ENCODE measurements around the gene SOX6. TPM values are rescaled to one million over a fixed set of nuclear protein-coding genes. Genes with fewer than 3 reads are reported as not detected.

The SOX6 gene
- total RNA-seq, 1 donor from 2014 or later = 34.6 TPM

- no peak for DNase-seq (ENCODE audit: low spot score)
- intact Hi-C loops (cut with DNase I) = loop anchor here (2.0 to 10.0 kb wide), 2 partner anchors 57 to 315 kb away; no protein-coding TSS in a partner anchor
Measured at GRCh38 chr11:16291729-16292128, 64.6 kb downstream of the SOX6 start.

- no peak for DNase-seq (ENCODE audit: low spot score)
- intact Hi-C loops (cut with DNase I) = no loop called here
Measured at GRCh38 chr11:16289541-16289940, 66.8 kb downstream of the SOX6 start.

GRCh38 chr11:16287630-16288280 lies 68.6 kb downstream of the SOX6 start:
- no peak for DNase-seq (ENCODE audit: low spot score)

GRCh38 chr11:16286095-16286494 lies 70.3 kb downstream of the SOX6 start:
- DNase-seq (ENCODE audit: low spot score) = no peak
- intact Hi-C loops (cut with DNase I) = no loop called here

More at GRCh38 chr11:16287630-16288280, 68.6 kb downstream of the SOX6 start:
- intact Hi-C loops (cut with DNase I) = no loop called here

- intact Hi-C loops (cut with DNase I) = no loop called here
- DNase-seq (ENCODE audit: low spot score) = no peak
Measured at GRCh38 chr11:16280256-16280682, 76.1 kb downstream of the SOX6 start.

GRCh38 chr11:16279524-16279923 lies 76.8 kb downstream of the SOX6 start:
- no peak for DNase-seq (ENCODE audit: low spot score)
- intact Hi-C loops (cut with DNase I) = no loop called here

GRCh38 chr11:16278979-16279378 lies 77.4 kb downstream of the SOX6 start:
- no peak for DNase-seq (ENCODE audit: low spot score)
- intact Hi-C loops (cut with DNase I) = no loop called here

- no peak for DNase-seq (ENCODE audit: low spot score)
- intact Hi-C loops (cut with DNase I) = no loop called here
Measured at GRCh38 chr11:16278273-16278672, 78.1 kb downstream of the SOX6 start.

- no peak for DNase-seq (ENCODE audit: low spot score)
- intact Hi-C loops (cut with DNase I) = no loop called here
Measured at GRCh38 chr11:16276251-16276650, 80.1 kb downstream of the SOX6 start.

- no peak for DNase-seq (ENCODE audit: low spot score)
- intact Hi-C loops (cut with DNase I) = no loop called here
Measured at GRCh38 chr11:16271258-16271657, 85.1 kb downstream of the SOX6 start.

- DNase-seq (ENCODE audit: low spot score) = no peak
- intact Hi-C loops (cut with DNase I) = no loop called here
Measured at GRCh38 chr11:16266021-16266420, 90.3 kb downstream of the SOX6 start.

- no peak for DNase-seq (ENCODE audit: low spot score)
- intact Hi-C loops (cut with DNase I) = no loop called here
Measured at GRCh38 chr11:16265022-16265421, 91.3 kb downstream of the SOX6 start.

- intact Hi-C loops (cut with DNase I) = no loop called here
- no peak for DNase-seq (ENCODE audit: low spot score)
Measured at GRCh38 chr11:16262645-16262955, 93.7 kb downstream of the SOX6 start.

- intact Hi-C loops (cut with DNase I) = no loop called here
- no peak for DNase-seq (ENCODE audit: low spot score)
Measured at GRCh38 chr11:16261836-16262644, 94.3 kb downstream of the SOX6 start.

GRCh38 chr11:16252373-16252772 lies 104.0 kb downstream of the SOX6 start:
- intact Hi-C loops (cut with DNase I) = no loop called here
- no peak for DNase-seq (ENCODE audit: low spot score)

- intact Hi-C loops (cut with DNase I) = no loop called here
- DNase-seq (ENCODE audit: low spot score) = no peak
Measured at GRCh38 chr11:16248248-16248647, 108.1 kb downstream of the SOX6 start.

GRCh38 chr11:16242806-16243205 lies 113.5 kb downstream of the SOX6 start:
- intact Hi-C loops (cut with DNase I) = no loop called here
- DNase-seq (ENCODE audit: low spot score) = no peak

GRCh38 chr11:16240687-16241086 lies 115.7 kb downstream of the SOX6 start:
- no peak for DNase-seq (ENCODE audit: low spot score)
- intact Hi-C loops (cut with DNase I) = no loop called here

GRCh38 chr11:16239141-16240105 lies 116.9 kb downstream of the SOX6 start:
- intact Hi-C loops (cut with DNase I) = loop anchor here (5.0 to 10.0 kb wide), 2 partner anchors 55 to 373 kb away; no protein-coding TSS in a partner anchor
- no peak for DNase-seq (ENCODE audit: low spot score)

GRCh38 chr11:16226245-16226644 lies 130.1 kb downstream of the SOX6 start:
- intact Hi-C loops (cut with DNase I) = no loop called here
- peak; percentile 75 for DNase-seq (ENCODE audit: low spot score)
